Progenitor cell of endocrine pancreas (in vitro differentiated cells): ENCODE measurements around the gene VWA5B2. TPM values are rescaled to one million over a fixed set of nuclear protein-coding genes. Genes with fewer than 3 reads are reported as not detected.

Experiments
- DNase-seq: peaks from one replicate; pipeline ENCODE4 v3.0.0; 2021; ENCODE audit warnings: low spot score; ENCODE audit not compliant: unreplicated experiment
- H3K27ac Mint-ChIP-seq: 2 replicates; pipeline ENCODE4 v1.8.0; 2021; ENCODE audit warnings: mild to moderate bottlenecking, moderate library complexity, mixed read lengths
- H3K27me3 Mint-ChIP-seq: 2 replicates; pipeline ENCODE4 v1.8.0; 2021; ENCODE audit warnings: mixed read lengths
- H3K36me3 Mint-ChIP-seq: 2 replicates; pipeline ENCODE4 v1.8.0; 2022; ENCODE audit warnings: mixed read lengths; ENCODE audit not compliant: insufficient read depth
- H3K4me1 Mint-ChIP-seq: 2 replicates; pipeline ENCODE4 v1.8.0; 2021; ENCODE audit warnings: low read depth, mixed read lengths
- H3K4me3 Mint-ChIP-seq: 2 replicates; pipeline ENCODE4 v1.8.0; 2021; ENCODE audit warnings: low read depth, mild to moderate bottlenecking, moderate library complexity, mixed read lengths
- H3K9me3 Mint-ChIP-seq: 2 replicates; pipeline ENCODE4 v1.8.0; 2021; ENCODE audit warnings: low read depth, mixed read lengths
- CTCF ChIP-seq: fragments of 200-600 bp; sonication (generic); IDR thresholded peaks from one replicate; pipeline ENCODE4 v1.5.0; 2021; ENCODE audit warnings: antibody characterized with exemption, mild to moderate bottlenecking; ENCODE audit not compliant: unreplicated experiment
- total RNA-seq: library from RNA; stranded (reverse); gene quantifications from 2 replicates; pipeline ENCODE4 v1.2.1, GENCODE V29; 2021

Gene VWA5B2
- total RNA-seq, 1 donor from 2014 or later: 71.5 TPM

DNA sequence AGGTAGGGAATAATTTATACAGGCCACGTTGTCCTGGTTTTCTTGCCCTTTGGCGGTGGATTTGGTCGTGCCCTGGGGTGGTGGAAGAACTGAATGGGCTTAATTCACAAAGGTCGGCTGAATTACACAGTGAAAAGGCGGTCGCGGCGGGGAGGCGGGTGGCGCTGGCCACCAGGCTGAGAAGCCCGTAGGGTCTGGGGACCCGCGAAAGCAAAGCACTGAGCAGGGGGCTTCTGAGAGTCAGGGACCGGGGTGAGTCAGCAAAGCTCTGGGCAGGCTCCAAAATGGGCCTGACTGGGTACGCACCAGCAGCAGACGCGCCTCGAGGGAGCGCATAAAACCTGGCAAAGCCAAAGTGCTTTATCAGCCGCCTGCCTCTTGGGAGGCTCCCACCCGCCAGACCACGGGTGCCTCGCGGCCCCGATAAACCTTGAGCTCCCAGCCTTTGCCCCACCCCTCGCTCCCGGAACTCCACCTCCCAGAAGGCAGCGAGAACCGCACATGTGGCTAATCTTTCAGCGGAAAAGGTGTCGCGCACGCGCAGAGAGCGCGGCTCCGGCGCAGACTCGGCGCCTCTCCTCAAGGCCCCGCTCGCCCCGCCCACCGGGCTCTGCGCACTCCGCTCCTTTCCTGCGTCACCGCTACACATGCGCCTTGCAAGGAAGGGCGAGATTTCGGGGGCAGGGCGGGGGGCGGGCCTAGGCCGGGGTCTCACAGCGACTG is 43.8 kb upstream of the VWA5B2 start:
- H3K4me3 Mint-ChIP-seq: peak overlapping the region; percentile 98
- H3K4me1 Mint-ChIP-seq: peaks cover 19% of the 10 kb centered on the region
- DNase-seq: peak; percentile 99
- H3K36me3 Mint-ChIP-seq: peaks cover 21% of the 10 kb centered on the region
- H3K27me3 Mint-ChIP-seq: no peaks in the 10 kb centered on the region
- no peak for TF ChIP-seq CTCF
- no peaks in the 10 kb centered on the region for H3K9me3 Mint-ChIP-seq
- peak overlapping the region; percentile 98 for H3K27ac Mint-ChIP-seq

- Mint-ChIP-seq H3K4me3 (peak within 1 kb of the TSS; percentile 98), H3K27me3 (no peaks in the 10 kb centered on the region), H3K9me3 (no peaks in the 10 kb centered on the region), H3K4me1 (peaks cover 19% of the 10 kb centered on the region), H3K36me3 (peaks cover 18% of the 10 kb centered on the region), H3K27ac (peak within 1 kb of the TSS; percentile 98)
- no peak for DNase-seq
- no peak for TF ChIP-seq CTCF
Measured at GRCh38 chr3:184186184-184186901, 43.0 kb upstream of the VWA5B2 start, which contains the start of gene ABCF3. Gene ABCF3, plus strand, starts transcription at chr3:184186199. Its CDS starts 9 bp downstream, at chr3:184186208.

DNA sequence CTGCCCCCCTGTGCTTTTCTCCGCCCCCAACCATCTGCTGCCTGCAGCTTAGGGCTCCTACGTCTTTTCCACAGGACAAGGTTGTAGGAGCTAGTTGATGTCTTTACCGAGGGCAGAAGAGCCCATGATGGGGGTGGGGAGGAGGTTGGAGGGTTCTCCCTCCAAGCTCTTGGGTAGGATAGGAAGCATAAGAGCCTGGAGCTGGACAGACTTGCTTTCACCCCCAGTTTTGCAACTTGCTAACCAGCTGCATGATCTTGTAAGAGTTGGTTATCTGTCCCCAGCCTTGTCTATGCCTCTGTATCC is 42.5 kb upstream of the VWA5B2 start:
- Mint-ChIP-seq H3K4me1 (peaks cover 19% of the 10 kb centered on the region), H3K27ac (peak overlapping the region; percentile 97), H3K4me3 (peak overlapping the region; percentile 98), H3K9me3 (no peaks in the 10 kb centered on the region), H3K27me3 (no peaks in the 10 kb centered on the region), H3K36me3 (peaks cover 16% of the 10 kb centered on the region)
- DNase-seq: no peak
- TF ChIP-seq CTCF: no peak

DNA sequence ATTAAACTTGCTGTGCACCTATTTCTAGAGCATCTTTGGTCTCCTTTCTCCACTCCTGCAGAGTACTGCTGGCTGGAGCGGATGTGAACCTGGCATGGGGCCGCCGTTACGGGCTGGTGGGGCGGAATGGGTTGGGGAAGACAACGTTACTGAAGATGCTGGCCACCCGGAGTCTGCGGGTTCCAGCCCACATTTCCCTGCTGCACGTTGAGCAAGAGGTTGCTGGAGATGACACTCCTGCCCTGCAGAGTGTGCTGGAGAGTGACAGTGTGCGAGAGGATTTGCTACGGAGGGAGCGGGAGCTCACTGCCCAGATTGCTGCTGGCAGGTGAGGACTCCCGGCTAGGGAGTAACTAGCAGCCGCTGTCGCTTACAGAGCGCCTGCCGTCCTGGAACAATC is 41.3 kb upstream of the VWA5B2 start:
- Mint-ChIP-seq H3K4me1 (peaks cover 19% of the 10 kb centered on the region), H3K27me3 (no peaks in the 10 kb centered on the region), H3K4me3 (peak overlapping the region; percentile 55), H3K9me3 (no peaks in the 10 kb centered on the region), H3K27ac (no peak overlapping the region), H3K36me3 (peaks cover 15% of the 10 kb centered on the region)
- TF ChIP-seq CTCF: no peak
- DNase-seq: no peak

GRCh38 chr3:184189421-184189820 is 40.0 kb upstream of the VWA5B2 start:
- no peak overlapping the region for H3K4me3 Mint-ChIP-seq
- H3K27ac Mint-ChIP-seq: no peak overlapping the region
- H3K9me3 Mint-ChIP-seq: no peaks in the 10 kb centered on the region
- peaks cover 12% of the 10 kb centered on the region for H3K36me3 Mint-ChIP-seq
- TF ChIP-seq CTCF: no peak
- H3K4me1 Mint-ChIP-seq: peaks cover 19% of the 10 kb centered on the region
- no peak for DNase-seq
- no peaks in the 10 kb centered on the region for H3K27me3 Mint-ChIP-seq
